Fibroblast of gingiva (primary cell): ENCODE measurements around the gene PAM.
A peak's percentile ranks its signal among the peaks of the same experiment; 100 is the strongest.

ENCODE experiments used
- DNase-seq: peaks from one replicate; pipeline ENCODE4 v3.0.0-alpha.2; 2011; ENCODE audit warnings: low read depth

PAM gene

GRCh38 chr5:102754767-102755431 is at the start of gene PAM:
Gene PAM, plus strand, starts transcription at chr5:102755305. Its CDS starts 110,891 bp downstream, at chr5:102866196.
- peak; percentile 78 for DNase-seq

DNA sequence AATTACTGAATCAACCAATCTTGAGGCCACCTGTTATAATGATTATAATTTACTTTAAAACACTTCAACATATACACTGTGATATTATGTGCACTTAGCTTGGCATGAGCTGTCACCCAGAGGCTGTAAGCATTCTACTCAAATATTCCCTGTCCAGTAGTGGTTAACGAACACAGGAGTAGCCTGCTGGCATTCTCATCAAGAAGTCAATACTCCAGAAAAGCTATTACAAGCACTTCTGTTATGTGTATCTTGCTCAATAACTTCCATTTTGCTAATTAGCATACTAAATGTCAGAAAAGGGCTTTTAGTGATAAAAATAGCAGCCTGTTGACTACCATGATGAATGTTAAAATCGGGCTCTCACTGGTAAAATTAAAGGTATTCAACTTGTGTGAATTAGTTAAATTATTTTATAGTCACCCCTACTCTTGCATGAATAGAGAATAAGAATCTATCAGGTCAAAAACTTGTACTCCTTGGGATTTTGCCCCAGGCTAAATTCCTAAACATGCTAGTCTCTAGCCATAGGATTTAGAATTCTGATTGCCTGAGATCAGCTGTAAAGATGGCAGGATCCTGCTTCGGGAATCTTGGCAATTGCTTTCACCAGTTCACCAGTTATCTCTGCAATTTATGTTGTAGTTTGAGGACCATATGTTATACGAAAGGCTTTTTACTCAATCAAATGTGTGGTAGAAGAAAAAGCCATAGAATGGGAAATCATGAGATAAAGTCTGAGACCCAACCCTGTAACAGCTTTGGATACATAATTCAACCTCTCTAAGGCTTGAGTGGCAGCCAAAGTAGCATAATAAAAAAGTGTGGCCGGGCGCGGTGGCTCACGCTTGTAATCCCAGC is 43.4 kb upstream of the PAM start:
- peak; percentile 24 for DNase-seq

DNA sequence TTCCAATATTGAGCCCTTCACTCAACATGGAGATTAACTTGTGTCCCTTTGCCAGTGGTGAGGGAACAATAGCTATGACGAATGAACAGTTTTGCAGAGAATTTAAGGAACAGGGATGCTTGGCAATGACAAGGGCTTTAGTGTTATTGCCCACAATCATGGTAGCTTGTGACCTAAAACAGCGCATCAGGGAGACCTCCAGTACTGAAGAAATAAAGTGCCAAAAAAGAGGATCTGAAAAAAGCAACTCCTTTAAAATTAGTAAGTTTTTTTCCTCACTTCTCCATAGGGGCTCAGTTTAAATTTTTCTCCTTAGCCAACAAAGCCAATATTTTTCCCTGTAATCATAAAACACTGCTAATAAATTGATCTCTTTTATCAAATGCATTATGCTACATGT is 41.8 kb upstream of the PAM start:
- DNase-seq = no peak

- no peak for DNase-seq
These were observed 41.3 kb upstream of the PAM start for GRCh38 chr5:102713682-102714231.

DNA sequence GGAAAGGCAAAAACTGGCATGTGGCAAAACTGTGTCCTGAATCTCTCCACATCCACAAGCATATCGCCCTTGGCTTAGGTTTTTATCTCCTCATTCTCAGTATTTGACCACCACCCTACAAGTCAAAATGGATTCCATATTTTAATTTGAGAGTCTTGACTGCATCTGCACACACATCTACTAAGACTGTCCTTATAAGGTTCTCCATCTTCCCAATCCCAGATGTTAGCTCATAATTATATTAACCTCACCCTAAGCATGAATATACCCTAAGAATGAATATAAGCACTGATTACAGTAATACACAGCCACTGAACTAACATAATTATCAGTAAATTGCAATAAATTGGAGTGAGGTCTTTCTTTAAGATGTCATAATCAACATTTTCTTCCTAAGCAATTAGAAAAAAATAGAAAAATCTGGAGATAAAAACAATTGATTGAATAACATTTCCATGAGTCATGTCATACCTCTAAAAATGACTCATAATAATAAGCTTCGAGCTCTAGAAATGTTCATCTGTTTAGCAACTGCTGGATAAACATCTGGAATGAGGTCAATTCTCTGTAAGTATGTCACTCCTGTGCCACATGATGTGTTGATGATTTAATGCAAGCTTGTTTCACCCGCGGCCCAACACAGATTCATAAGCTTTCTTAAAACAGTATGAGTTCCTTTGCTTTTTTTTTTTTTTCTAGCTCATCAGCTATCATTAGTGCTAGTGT is 39.9 kb upstream of the PAM start:
- peak; percentile 82 for DNase-seq

GRCh38 chr5:102716017-102716416 is 39.1 kb upstream of the PAM start:
- DNase-seq = no peak

- DNase-seq = peak; percentile 58
These were observed 36.3 kb upstream of the PAM start for GRCh38 chr5:102718819-102719218.

DNA sequence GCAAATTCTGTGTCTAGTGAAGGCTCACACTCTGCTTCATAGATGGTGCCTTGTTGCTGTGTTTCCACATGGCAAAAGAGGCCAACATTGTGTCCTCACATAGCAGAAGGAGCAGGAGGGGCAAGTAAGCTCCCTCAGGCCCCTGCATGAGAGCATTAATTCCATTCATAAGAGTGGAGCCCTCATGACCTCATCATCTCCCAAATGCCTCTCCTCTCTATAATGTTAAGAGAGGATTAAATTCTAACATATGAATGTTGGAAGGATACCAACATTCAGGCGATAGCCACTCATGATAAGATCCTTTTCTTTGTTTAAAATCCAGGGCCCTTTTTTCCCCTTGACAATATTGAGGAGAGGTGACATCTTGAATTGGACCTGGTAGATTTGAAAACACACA is 35.2 kb upstream of the PAM start:
- no peak for DNase-seq

GRCh38 chr5:102720969-102721368 is 34.1 kb upstream of the PAM start:
- DNase-seq = no peak

DNA sequence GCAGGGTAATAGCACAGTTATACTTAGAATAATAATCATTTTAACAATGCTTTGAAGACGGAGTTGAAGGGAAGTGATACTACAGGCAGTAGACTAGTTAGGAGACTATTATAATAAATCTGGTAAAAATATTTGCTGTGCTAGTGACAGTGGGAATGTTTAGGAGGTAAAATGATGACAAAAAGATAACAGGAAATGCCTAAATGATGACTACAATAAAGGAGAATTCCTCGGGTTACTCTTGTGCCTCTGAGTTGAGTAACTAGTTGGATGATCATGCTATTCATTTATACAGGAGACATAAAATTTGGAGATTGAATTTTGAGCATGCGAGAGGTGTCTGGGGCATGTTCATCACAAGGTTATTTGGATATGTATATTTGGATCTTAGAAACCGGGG is 32.2 kb upstream of the PAM start:
- no peak for DNase-seq

DNA sequence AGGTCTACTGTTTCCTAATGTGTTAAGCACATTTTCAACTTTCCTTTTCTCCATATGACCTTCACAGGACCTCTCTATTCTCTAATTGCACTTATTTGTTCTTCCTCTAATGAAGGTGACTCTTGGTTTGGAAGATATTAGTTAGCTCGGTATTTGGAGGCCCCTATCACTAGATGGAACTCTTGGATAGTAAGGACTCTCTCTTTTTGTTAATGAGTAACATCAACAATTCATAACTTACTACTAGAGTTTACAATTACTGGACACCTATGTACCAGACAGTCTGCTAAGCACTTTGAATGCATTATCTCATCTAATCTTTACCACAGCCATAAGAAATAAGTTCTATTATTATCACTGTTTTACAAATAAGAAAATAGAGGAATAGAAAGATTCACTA is 23.4 kb upstream of the PAM start:
- no peak for DNase-seq

- DNase-seq = no peak
These were observed 21.6 kb upstream of the PAM start for GRCh38 chr5:102733534-102733933.

DNA sequence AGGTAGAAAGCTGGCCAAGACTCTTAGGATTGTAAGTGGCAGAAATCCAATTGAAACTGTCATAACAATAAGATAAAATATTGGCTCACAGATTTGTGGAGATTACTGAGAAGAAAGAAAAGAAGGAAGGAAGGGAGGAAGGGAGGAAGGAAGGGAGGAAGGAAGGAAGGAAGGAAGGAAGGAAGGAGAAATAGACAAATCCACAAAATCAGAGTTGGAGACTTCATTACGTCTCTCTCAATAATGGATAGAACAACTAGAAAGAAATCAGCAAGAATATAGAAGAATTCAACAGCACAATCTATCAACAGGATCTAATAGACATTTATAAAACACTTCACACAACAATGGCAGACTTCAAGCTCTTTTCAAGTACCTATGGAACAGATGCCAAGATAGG is 17.9 kb upstream of the PAM start:
- DNase-seq = no peak

GRCh38 chr5:102737805-102738469 is 17.2 kb upstream of the PAM start:
- DNase-seq = peak; percentile 59

- DNase-seq = no peak
These were observed 14.6 kb upstream of the PAM start for GRCh38 chr5:102740515-102740914.

- no peak for DNase-seq
These were observed 12.9 kb upstream of the PAM start for GRCh38 chr5:102742215-102742614.

DNA sequence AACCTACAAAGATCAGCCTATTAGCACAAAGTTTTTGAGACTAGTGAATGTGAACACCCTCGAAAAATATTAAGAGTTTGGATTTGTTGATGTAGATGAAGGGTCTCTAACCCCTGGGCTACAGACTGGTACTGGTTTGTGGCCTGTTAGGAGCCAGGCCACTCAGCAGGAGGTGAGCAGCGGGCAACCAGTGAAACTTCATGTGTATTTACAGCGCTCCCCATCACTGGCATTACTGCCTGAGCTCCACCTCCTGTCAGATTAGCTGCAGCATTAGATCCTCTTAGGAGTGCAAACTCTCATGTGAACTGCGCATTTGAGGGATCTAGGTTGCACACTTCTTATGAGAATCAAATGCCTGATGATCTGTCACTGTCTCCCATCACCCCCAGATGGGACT is 11.2 kb upstream of the PAM start:
- no peak for DNase-seq

DNA sequence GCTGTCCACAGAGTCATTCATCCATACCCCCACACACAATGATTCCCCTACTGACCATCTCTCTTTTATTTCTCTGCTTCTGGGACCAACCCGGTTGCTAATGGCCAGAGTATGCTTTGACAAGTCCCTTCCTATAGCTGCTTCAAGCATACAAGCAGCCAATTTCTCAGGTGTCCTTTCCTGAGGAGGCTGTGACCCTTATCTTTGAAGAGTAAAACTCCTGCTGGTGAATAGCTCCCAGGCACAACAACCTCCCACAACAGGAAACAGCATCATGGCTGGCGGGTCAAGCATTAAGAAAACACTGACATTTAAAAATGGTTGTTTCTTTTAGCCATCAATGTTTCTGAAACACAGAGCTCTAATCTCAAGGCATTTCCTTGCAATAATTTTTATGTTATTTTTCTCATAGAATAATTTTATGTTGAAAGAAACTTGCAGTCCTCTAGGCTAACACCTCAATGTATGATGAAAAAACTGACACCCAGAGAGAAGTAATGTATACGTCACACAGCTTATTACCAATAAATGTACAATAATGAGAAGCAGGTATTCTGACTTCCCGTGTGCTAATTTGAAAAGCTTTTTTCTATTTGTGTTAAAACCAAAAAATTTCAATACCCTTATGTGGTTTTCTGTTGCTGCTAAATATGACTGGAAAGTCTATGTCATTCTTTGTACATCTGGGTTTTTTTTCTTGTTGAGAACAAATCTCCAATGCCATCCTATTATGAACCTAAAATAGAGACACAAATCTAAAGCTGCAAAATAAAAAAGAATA is 7.5 kb upstream of the PAM start:
- no peak for DNase-seq

DNA sequence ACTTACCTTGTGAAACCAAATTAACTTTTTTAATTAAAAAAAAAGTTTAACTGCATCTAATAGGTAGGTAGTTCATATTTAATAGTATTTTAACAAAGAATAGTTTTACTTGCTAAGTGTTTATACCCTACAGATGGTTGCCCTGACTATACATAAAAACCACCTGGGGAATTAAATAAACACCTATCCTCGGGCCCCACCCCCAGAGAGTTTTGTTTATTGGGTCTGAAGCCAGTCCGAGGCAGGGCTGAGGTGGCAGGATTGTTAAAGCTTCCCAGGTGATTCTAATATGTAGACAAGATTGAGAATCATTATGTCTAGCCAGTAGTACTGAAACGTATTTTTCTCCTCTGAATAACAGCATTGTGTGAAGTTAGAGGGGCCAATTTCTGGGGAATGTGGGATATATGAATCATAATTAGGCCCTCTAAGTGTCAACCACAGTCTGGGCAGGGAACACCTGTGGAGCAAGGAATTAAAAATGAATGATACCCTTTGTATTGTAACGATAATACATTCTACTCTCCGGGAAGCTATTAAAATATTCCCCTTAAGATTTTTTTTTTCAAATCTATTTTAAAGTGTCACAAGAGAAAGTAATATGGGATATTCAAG is 5.6 kb upstream of the PAM start:
- DNase-seq = no peak

- no peak for DNase-seq
These were observed 4.8 kb upstream of the PAM start for GRCh38 chr5:102750151-102750834.
